SK-N-SH (cell line): ENCODE data around the gene SCAI. TPM values are rescaled to one million over a fixed set of nuclear protein-coding genes. Genes with fewer than 3 reads are reported as not detected.

Source experiments
- CTCF ChIA-PET: fragments of 300-600, 350-600 bp; formaldehyde crosslinking; extraction: SDS; loops from one replicate; lab custom pipeline; 2021; lab: Yijun Ruan, JAX
- POLR2A ChIA-PET: fragments of 350-600 bp; sonication (Branson Sonifier 250); formaldehyde crosslinking; extraction: SDS; loops from one replicate; lab custom pipeline; 2020; ENCODE audit warnings: antibody characterized with exemption, inconsistent platforms; lab: Yijun Ruan, JAX
- DNase-seq: peaks from one replicate; pipeline ENCODE4 v3.0.0; 2012
- H2AFZ ChIP-seq: fragments of 200-600 bp; sonication (generic); 2 replicates; pipeline ENCODE4 v1.8.1; 2016; ENCODE audit warnings: antibody characterized with exemption, mild to moderate bottlenecking, low read depth
- H3F3A ChIP-seq: fragments of 200-600 bp; sonication (generic); replicated peaks from 2 replicates; pipeline ENCODE3; 2016; ENCODE audit warnings: antibody characterized with exemption, mild to moderate bottlenecking; ENCODE audit not compliant: insufficient read depth
- H3K27ac ChIP-seq, 2 experiments: fragments of 200-500 bp in 1 of 2; fragments of 200-600 bp in 1 of 2; sonication (Bioruptor generic) in 1 of 2; sonication (generic), shearing (Covaris generic) in 1 of 2; 2 replicates each; pipeline versions ENCODE4 v1.5.1 to v1.6.1; 2014 to 2016; ENCODE audit warnings: low read depth in 2 of 2, inconsistent platforms in 1 of 2, low read length in 1 of 2, mild to moderate bottlenecking in 1 of 2, mixed read lengths in 1 of 2
- H3K27me3 ChIP-seq: fragments of 200-600 bp; sonication (generic), shearing (Covaris generic); 2 replicates; pipeline ENCODE4 v1.6.1; 2016; ENCODE audit warnings: mixed run types; ENCODE audit not compliant: insufficient read depth
- H3K36me3 ChIP-seq, 2 experiments: fragments of 200-500 bp in 1 of 2; fragments of 200-600 bp in 1 of 2; sonication (Bioruptor generic) in 1 of 2; sonication (generic) in 1 of 2; replicated peaks in 1 of 2; 2 replicates each; pipeline versions ENCODE3 to v1.5.1; 2014 to 2016; ENCODE audit warnings: low read length in 1 of 2, mild to moderate bottlenecking in 1 of 2; ENCODE audit not compliant: insufficient read depth in 2 of 2, control insufficient read depth in 1 of 2
- H3K4me1 ChIP-seq, 2 experiments: fragments of 200-500 bp in 1 of 2; fragments of 200-600 bp in 1 of 2; sonication (Bioruptor generic) in 1 of 2; sonication (generic), shearing (Covaris generic) in 1 of 2; 2 replicates each; pipeline versions ENCODE4 v1.5.1 to v1.6.1; 2014 to 2016; ENCODE audit warnings: low read depth in 1 of 2, low read length in 1 of 2, mixed run types in 1 of 2; ENCODE audit not compliant: insufficient read depth in 2 of 2, control insufficient read depth in 1 of 2
- H3K4me2 ChIP-seq: fragments of 200-600 bp; sonication (generic), shearing (Covaris generic); 2 replicates; pipeline ENCODE4 v1.6.1; 2017; ENCODE audit warnings: mixed run types
- H3K4me3 ChIP-seq, 2 experiments: fragments of 200-500 bp in 1 of 2; fragments of 200-600 bp in 1 of 2; sonication (Bioruptor generic) in 1 of 2; sonication (generic), shearing (Covaris generic) in 1 of 2; 2 replicates each; pipeline versions ENCODE4 v1.5.1 to v1.8.1; 2014 to 2016; ENCODE audit warnings: low read depth in 2 of 2, inconsistent platforms in 1 of 2, low read length in 1 of 2, mild to moderate bottlenecking in 1 of 2, mixed read lengths in 1 of 2, moderate library complexity in 1 of 2
- H3K79me2 ChIP-seq: fragments of 200-600 bp; sonication (generic); 2 replicates; pipeline ENCODE4 v1.8.1; 2017; ENCODE audit warnings: mild to moderate bottlenecking; ENCODE audit not compliant: insufficient read depth
- H3K9ac ChIP-seq: fragments of 200-600 bp; sonication (generic); 2 replicates; pipeline ENCODE4 v1.6.1; 2017; ENCODE audit warnings: mixed run types
- H3K9me2 ChIP-seq: fragments of 200-600 bp; sonication (generic); 2 replicates; pipeline ENCODE4 v1.6.1; 2017; ENCODE audit warnings: mixed run types
- H3K9me3 ChIP-seq: fragments of 200-600 bp; sonication (generic); 2 replicates; pipeline ENCODE4 v1.6.1; 2017; ENCODE audit warnings: mixed run types, mild to moderate bottlenecking, moderate library complexity
- H4K20me1 ChIP-seq: fragments of 200-600 bp; sonication (generic); 2 replicates; pipeline ENCODE4 v1.6.1; 2017; ENCODE audit warnings: mild to moderate bottlenecking, mixed run types; ENCODE audit not compliant: insufficient read depth
- CTCF ChIP-seq: fragments of 200-600 bp; sonication (generic); IDR thresholded peaks from 2 replicates; pipeline ENCODE4 v1.6.1; 2017; ENCODE audit warnings: antibody characterized with exemption, mild to moderate bottlenecking, moderate library complexity
- EZH2phosphoT487 ChIP-seq: fragments of 200-600 bp; sonication (generic); IDR thresholded peaks from 2 replicates; pipeline ENCODE4 v1.6.1; 2017; ENCODE audit warnings: low read depth, mixed run types, mild to moderate bottlenecking, antibody characterized with exemption, moderate library complexity, borderline replicate concordance
- FOXJ3 ChIP-seq: sonication (generic); formaldehyde crosslinking; IDR thresholded peaks from 2 replicates; pipeline ENCODE4 v1.5.1; 2020; ENCODE audit warnings: mild to moderate bottlenecking, missing genetic modification reagents
- IRF3 ChIP-seq: fragments of 150-350 bp; IDR thresholded peaks from 2 replicates; pipeline ENCODE4 v1.6.1; 2016; ENCODE audit warnings: mild to moderate bottlenecking, low read depth, low read length
- JUND ChIP-seq: IDR thresholded peaks from 2 replicates; pipeline ENCODE4 v1.4.0; 2012
- MAX ChIP-seq: IDR thresholded peaks from 2 replicates; pipeline ENCODE4 v1.4.0; 2012; ENCODE audit warnings: low read depth
- NFIC ChIP-seq: IDR thresholded peaks from 2 replicates; pipeline ENCODE4 v1.4.0; 2012; ENCODE audit warnings: borderline replicate concordance
- PBX3 ChIP-seq: IDR thresholded peaks from 2 replicates; pipeline ENCODE4; 2012
- TCF12 ChIP-seq: IDR thresholded peaks from 2 replicates; pipeline ENCODE4 v1.4.0; 2012
- USF2 ChIP-seq: fragments of 150-350 bp; IDR thresholded peaks from 2 replicates; pipeline ENCODE4 v1.6.1; 2017; ENCODE audit warnings: antibody characterized with exemption, low read length, low read depth, borderline replicate concordance
- YY1 ChIP-seq: IDR thresholded peaks from 2 replicates; pipeline ENCODE4 v1.4.0; 2012; ENCODE audit warnings: low read depth, mild to moderate bottlenecking
- ZBTB33 ChIP-seq: IDR thresholded peaks from 2 replicates; pipeline ENCODE4 v1.4.0; 2012; ENCODE audit warnings: low read depth, borderline replicate concordance
- WGBS: methylation state at CpG from one replicate; pipeline ENCODE4 v1.1.6; 2017; ENCODE audit warnings: low lambda C conversion rate; 5-methylcytosine and 5-hydroxymethylcytosine counted together
- polyA plus RNA-seq, 3 experiments: library from polyadenylated mRNA; depleted of rRNA; stranded (reverse); fragments of >200 nt; gene quantifications; 2 replicates each; pipeline ENCODE4 v1.2.3, GENCODE V29; 2012

SCAI gene
- polyA plus RNA-seq, 1 of the 3 experiments (the other 2 are of a cell fraction), result 0.85 TPM

GRCh38 chr9:125140576-125140975 lies 2.8 kb downstream of the SCAI start (continued):
- TF ChIP-seq CTCF (no peak), PBX3 (no peak)

- WGBS, result 55% methylated on average over 4 of the region's 4 CpGs
- H2AFZ ChIP-seq, result no peak overlapping the region
- H3K36me3 ChIP-seq, result no peaks in the 10 kb centered on the region
- H3K4me3 ChIP-seq, result no peak overlapping the region
- H3F3A ChIP-seq, result no peaks in the 10 kb centered on the region
- H3K27ac ChIP-seq, result no peak overlapping the region
- H3K4me2 ChIP-seq, result peak overlapping the region; percentile 4; the same call in 1 of the 2 replicates
- no peaks in the 10 kb centered on the region for H3K27me3 ChIP-seq
- DNase-seq, result no peak
- H3K9me2 ChIP-seq, result no peaks in the 10 kb centered on the region
- H3K79me2 ChIP-seq, result peaks cover 24% of the 10 kb centered on the region
- no peak overlapping the region for H3K9ac ChIP-seq
- ChIA-PET CTCF (no interaction called here), POLR2A (no interaction called here)
- TF ChIP-seq MAX, result no peak
- TF ChIP-seq EZH2phosphoT487, result no peak
- no peak for TF ChIP-seq FOXJ3 (CRISPR knock-in tag)
- TF ChIP-seq JUND, result peak; percentile 31; the same call in 1 of the 2 replicates
- peak; percentile 57; the same call in 1 of the 2 replicates for TF ChIP-seq TCF12
- no peak for TF ChIP-seq NFIC
- no peak for TF ChIP-seq ZBTB33
- TF ChIP-seq USF2, result no peak
- no peak for TF ChIP-seq IRF3
- no peak for TF ChIP-seq YY1
- no peaks in the 10 kb centered on the region for H4K20me1 ChIP-seq
- no peaks in the 10 kb centered on the region for H3K4me1 ChIP-seq
- no peaks in the 10 kb centered on the region for H3K9me3 ChIP-seq
Measured at GRCh38 chr9:125137200-125137599, 6.1 kb downstream of the SCAI start.
